Activated gamma-delta T cell treated with anti-CD3 and anti-CD28 coated beads, Interleukin-2, amount 50 U/mL, for 16 hours (primary cell): ENCODE data around the gene GALNT12.

ENCODE experiments used
- DNase-seq: peaks from one replicate; pipeline ENCODE4 v3.0.0-alpha.2; 2020; ENCODE audit warnings: low read depth

Gene GALNT12

DNA sequence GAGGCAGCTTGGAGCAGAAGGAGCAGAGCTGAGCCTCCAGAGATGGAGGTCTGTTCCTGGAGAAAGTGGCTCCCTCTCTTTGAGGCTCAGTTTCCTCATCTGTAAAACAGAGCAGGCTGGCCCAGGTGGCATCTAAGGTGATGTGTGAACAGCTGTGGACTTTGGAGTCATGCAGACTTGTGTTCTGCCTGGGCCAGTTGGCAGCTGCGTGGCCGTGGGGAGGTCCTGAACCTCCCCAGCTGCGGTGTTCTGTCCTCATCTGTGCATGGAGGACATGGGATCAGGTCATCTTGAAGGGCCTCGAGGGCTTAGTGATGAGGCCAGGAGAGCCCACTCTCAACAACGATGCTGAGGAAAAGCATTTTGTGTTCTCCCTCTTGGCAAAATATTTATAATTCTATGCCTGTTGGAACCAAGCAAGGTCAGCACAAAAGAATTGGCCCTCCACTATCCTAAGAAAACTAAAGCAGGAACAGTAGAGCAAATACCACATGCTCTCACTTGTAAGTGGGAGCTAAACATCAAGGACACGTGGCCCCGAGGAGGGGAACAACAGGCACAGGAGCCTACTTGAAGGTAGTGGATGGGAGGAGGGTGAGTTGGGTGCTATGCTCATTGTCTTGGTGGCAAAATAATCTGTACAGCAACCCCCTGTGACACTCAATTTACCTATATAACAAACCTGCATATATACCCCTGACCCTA is 73.0 kb downstream of the GALNT12 start:
- DNase-seq: no peak

DNA sequence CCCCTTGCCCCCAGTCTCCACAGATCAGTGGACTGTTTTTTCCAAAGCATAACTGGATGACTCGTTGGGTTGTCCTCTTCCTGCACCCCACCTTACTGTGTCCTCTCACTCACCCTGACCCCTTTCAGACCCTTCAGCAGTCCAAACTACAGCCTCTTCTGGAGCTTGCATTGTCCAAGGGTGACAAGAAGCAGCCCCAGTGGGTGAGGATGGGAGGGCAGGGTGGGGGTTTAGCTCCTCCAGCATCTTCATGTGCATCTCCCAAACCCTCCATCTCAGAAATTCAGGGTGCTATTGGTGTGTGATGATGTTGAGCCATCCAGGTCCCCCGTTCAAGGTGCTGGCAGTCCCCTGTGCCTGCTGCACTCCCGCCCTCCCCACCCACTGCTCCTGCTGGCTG is 73.9 kb downstream of the GALNT12 start:
- DNase-seq: no peak

DNA sequence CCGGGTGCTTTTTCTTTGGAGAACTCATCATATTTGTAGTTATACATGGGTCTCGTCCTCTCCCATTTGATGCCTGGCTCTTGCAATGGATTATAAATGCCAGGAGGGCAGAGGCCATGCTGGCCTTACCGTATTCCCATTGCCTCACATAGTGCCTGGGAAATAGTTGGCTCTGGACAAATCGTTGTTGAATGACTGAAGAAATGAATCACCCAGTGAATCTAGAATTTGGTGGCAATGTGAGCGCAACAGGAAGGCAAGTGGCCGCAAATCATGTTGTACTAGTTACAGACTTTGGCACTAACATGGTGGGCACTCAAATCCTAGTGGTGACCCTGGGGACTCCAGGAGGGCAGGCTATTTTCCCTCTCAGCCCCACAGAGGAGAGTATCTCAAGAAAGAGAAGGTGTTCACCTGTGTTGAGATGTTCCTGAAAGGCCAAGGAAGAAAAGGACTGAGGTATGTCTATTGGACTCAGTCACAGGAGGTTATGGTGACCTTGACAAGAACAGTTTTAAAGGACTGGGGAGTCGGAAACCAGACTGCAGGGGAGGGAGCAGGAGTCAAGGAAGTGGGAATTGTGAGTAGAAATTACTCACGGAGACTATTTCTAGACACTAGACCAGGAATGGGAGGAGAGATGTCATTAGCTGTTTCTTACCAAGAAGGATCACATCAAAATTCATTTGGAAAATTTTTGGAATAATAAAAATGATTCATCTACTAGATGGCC is 74.5 kb downstream of the GALNT12 start:
- DNase-seq: no peak

DNA sequence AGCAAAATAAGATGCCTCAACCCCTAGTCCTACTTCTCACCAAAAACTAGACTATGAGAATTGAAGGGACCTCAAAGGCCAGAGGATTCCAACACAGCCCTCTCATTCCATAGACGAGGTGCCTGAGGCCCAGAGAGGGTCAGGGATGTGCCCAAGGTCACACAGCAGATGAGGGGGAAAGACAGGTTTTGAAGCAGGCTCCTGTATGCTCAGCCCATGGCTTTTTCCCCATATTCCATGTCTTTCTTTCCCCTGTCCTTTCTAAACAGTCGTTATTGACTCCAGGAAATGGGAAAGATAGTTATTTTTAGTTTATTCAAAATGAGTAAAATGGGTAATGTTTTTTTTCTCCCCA is 75.1 kb downstream of the GALNT12 start:
- no peak for DNase-seq

DNA sequence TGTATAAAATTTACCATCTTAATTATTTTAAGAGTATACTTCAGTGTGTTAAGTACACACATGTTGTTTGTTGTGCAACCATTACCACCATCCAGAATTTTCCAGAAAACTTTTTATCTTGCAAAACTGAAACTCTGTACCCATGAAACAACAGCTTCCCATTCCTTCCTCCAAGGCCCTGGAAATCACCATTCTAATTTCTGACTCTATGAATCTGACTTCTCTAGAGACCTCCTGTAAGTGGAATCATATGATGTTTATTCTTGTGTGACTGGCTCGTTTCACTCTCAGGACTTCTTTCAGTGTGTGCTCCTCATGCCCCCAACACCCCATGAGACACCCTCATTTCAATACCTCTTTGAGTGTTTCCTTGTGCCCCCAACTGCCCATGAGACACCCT is 75.8 kb downstream of the GALNT12 start:
- DNase-seq: no peak

DNA sequence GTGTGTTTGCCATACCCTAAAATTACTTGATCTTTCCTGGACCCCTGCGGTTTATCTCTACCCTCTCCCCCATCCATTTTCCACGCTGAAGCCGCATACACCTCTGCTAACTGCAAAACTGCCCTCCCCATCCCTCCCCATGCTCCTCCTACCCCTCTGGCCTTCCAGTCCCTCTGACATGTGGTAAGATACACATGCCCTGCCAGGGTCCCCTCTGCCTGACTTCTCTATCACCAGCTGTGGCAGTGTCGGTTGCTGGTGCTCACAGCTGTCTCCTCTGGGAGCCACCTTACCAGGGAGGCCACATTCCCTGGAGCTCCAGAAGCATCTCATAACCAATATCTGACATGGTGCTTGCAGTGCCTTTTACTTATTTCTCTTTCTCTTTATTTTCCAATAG is 77.4 kb downstream of the GALNT12 start:
- no peak for DNase-seq

DNA sequence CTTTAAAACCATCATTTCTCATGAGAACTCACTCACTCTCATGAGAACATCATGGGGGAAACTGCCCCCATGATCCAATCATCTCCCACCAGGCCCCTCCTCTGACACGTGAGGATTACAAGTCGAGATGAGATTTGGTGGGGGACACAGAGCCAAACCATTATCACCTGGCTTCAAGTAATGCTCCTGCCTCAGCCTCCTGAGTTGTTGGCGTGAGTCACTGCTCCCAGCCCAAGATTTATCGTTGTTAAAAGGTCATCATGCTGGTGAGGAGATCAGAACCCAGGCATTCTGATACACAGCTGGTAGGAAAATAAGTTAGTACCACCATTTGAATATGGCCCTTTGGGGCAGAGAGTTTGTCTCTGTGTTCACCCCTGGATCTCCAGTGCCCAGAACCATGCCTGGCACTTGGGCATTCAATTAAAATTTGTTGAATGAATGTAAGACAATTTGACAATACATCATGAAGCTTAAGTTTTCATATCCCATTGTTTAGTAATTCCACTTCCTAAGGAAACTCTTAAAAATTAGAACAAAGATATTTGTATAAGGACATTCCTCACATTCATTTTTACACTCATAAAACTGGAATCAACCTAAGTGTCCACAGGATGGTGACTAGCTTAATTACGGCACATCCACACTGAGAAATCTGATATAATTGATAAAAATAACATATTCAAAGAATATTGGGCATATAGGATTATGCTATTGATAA is 78.3 kb downstream of the GALNT12 start:
- no peak for DNase-seq

DNA sequence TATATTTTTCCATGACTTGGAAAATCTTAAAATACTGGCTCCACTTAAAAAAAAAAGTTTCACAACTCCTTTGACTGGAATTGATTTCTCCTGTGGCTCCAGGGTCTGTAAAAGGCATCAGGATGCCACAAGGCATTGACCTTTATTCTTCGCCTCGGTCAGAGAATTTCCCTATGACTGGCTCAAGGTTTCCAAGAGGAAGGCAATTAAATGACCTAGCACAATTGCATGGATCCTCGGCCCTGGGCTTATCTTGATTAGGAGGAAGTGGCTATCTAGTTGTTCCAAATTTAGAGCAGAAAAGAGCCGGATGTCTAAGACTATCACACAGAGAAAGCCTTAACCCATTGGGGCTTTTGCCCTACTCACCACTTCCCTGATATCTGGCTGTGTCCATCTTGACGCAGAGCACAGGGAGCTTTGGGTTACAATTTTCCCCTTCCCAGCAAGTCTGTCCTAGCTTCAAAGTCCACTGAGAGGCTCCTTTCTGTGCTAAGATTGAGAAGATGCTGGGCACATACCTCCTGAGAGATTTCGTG is 79.3 kb downstream of the GALNT12 start:
- DNase-seq: no peak

DNA sequence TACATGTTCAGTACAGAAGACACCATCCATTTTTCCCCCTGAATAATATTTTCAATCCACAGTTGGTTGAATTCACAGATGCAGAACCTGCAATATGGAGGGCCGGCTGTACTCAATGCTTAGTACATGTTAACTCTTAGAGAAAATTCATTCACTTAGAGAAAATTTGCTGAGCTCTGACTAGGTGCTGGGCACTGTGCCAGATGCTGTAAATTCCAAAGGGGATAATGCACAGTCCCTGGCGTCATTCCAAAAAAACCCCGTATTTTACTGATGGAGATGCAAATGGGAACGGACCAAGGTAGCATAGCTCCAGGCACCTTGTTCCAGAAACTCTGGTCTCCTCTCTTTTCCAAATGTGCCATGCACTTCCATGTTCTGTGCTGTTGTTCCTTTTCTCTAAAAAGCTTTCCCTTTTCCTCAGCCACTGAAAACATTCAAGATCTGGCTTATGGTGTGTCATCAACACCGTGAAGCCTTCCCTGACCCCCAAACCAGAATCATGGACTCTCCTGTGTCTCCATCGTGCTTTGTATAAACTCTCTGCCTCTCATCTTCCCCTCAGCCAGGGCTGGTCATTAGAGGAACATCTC is 80.5 kb downstream of the GALNT12 start:
- no peak for DNase-seq

DNA sequence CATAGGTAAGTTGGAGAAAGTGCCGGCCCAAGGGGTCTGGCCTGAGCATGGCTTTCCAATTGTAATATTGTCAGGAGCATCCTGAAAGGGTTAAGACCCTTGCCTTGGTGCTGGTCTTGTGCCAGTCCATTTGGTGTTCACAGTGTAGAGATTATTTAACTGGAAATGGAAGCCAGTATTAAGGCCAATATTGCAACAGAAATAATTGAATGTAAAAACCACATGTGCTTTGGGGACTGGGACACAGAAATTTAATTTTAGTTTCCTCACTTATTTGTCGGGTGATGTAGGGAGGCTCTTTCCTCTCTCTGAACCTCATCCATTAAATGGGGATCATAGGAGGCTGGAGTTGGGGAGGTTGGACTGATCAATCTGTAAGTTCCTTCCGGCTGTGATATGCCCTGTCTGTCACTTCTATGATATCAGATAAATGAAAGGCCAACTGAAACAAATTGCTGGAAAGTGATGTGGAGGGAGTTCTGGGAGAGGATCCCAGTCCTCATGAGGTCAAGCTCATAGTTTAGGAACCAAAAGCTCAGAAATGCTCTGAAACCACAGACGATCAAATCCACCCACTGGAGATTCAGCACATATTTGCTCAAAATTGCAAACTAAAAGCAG is 81.4 kb downstream of the GALNT12 start:
- no peak for DNase-seq

DNA sequence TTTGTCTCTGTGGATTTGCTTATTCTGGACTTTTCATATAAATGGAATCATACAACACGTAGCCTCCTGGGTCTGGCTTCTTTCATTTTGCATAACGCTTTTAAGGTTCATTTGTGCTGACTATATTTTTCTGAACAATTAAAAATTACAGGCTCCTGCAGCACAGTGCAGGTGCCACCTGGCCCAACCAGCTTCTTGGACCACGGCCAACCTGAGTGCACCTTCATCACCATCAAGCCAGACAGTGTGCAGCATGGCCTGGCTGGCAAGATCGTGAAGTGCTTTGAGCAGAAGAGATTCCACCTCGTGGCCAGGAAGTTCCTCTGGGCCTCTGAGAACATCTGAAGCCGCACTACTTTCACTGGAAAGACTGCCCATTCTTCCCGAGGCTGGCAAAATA is 82.8 kb downstream of the GALNT12 start:
- no peak for DNase-seq

DNA sequence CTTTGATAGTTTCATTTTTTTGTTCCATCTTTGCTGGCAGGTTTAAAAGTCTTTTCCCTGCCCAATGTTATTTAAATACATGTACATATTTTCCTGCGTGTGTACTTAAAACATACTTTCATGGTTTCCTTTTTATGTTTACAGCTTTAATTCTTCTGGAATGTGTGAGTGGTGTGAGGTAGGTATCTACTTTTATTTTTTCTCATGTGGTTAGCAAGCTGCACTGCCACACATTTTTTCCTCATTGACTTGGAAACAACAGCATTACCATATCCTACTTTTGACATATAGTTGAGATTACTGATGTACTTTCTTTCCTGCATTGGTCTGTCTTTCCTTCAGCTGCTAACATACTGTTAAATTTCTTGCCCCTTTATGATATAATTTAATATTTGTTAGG is 84.8 kb downstream of the GALNT12 start:
- no peak for DNase-seq

DNA sequence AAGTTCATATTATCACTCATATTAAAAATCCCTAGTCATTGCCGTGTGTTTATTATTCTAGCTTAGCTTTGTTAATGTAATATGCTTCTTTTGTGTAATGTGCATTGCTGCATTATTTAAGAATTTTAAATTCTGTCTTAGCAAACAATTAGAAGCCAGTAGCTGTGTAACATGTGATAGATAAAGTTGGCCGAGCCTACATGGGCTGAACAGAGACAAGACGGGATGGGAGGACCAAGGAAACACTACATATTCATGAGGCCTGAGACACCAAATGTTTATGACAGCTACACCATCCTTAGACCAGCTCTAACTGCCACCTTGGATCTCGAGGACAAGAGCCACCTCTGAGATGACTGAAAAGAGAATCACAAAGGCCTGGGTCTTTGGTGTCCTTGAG is 85.2 kb downstream of the GALNT12 start:
- no peak for DNase-seq

DNA sequence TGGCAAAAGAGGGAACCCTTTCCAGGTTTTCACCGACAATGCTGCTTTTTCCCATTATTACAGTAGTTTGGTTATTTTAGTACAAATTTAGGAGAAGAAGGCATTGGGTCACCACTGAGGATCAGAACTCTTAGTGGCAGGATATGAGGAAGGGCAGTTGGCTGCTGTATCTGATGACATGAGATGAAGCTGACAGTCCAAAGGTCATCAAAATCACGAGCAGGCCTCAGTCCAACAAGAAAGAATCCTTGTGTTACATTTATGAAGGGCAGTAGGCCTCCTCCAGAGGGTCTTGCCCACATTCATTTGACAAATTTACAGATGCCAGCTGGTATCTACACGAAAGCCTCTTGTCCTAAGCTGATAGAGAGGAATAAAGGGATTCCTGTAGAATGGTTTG is 86.7 kb downstream of the GALNT12 start:
- no peak for DNase-seq

DNA sequence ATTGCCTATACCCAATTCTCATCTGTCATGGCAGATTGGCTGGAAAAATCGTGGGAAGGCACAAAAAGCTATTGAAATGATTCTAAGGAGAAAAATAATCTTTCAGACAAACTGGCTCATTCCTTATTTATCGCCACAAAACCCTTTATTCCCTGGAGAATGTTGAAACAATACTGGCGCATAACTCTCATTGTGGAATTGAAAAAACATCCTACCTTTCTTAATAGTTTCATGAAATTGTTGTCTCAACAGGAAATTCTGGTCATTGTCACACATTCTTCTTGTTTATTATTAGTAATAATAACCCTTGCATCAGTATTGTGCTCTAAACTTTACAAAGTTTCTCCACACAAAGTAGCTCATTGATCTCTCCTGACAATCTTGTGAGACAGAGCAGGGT is 87.3 kb downstream of the GALNT12 start:
- DNase-seq: no peak

DNA sequence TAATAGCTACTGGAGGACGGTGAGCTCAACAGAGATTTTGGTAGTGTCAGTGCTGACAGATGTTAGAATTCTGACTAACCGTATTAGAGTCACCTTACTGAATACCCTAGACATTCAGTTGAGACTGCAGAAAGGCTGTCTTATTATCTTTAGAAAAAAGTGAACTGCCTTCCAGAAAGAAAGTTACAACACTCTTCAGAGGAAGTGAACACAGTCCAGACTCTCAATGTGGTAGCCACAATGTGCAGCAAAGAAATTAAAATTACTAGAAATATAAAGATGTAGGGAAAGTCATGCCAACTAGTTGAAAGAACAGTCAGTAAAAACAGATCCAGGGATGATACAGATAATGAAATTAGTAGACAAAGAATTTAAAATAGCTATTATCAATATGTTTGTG is 89.2 kb downstream of the GALNT12 start:
- no peak for DNase-seq

DNA sequence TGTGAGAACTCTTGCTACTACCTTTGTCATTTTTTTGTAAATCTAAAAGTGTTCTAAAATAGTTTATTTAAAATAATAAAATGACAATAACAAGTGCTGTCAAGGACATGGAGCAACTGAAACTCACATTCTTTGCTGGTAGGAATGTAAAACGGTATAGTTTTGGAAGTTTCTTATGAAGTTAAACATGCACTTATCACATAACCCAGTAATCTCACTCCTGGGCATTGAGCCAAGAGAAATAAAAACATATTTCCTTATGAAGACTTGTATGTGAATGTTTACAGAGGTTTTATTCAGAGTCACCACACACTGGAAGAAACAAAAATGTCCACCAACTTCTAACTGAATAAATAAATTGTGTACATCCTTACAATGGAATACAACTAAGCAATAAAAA is 90.3 kb downstream of the GALNT12 start:
- no peak for DNase-seq

DNA sequence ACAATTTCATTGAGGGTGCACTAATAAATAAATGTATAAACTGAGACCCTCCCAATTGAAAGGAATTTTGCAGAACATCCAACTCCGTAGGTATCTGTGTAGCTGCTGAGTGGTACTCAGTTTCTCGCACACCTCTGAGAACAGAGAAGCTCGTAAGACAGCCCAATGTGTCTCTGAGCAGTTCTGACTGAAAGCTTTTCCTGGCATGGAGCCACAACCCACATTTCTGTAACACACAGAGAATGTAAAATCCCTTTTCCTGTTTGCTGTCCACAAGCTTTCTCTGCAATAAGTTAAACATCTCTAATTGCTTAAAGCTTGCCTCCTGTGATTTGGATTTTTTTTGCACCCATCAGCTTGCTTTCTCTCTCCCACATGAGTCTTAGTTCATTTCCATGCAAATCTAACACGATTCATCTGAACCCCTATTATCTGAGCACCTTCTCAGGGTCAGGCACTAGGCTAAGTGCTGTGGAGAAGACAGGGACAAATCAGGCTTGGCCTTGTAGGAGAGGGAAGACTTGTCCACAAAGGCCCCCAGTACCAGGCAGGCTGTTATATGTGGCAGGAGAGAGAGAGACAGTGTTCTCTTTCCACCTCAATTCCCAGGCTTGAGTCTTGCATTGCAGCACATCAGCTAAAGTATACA is 92.1 kb downstream of the GALNT12 start:
- DNase-seq: no peak
